Stimulated activated CD8-positive, alpha-beta memory T cell treated with anti-CD3 and anti-CD28 coated beads, Interleukin-12 subunit alpha, Interleukin-12 subunit beta, amount 100 ng/mL, for 1 hour (primary cell): ENCODE measurements around the gene CCDC141.
"Not testable (repeated sequence)": the region's sequence is repeated elsewhere in the genome, so short reads cannot be mapped to it uniquely, and the experiment has no call there.

Source experiments
- DNase-seq: peaks from one replicate; pipeline ENCODE4 v3.0.0-alpha.2; 2020; ENCODE audit warnings: low read depth

The CCDC141 gene

DNA sequence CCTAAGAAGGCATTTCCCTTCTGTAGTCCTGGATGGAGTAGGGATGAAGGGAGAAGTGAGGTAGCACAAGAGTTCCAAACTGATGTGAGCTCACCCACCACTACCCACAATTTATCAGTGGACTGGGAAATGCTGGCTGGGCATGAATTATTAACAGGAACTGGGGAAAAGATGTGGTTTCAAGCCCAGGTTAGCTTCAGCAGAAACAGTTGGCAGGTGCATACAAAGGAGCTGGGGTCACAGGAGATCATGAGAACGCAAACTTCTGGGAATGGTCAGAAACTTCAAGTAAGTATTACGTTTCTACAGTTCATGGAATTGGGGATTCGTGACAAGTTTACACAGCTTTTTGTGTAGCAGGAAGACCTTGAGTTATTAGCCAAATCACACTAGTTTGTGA, 5.4 kb downstream of the CCDC141 start:
- DNase-seq, result no peak

- no peak for DNase-seq
These were observed 12.1 kb downstream of the CCDC141 start for GRCh38 chr2:179037807-179038206.

- no peak for DNase-seq
These were observed 13.5 kb downstream of the CCDC141 start for GRCh38 chr2:179036353-179036905.

DNA sequence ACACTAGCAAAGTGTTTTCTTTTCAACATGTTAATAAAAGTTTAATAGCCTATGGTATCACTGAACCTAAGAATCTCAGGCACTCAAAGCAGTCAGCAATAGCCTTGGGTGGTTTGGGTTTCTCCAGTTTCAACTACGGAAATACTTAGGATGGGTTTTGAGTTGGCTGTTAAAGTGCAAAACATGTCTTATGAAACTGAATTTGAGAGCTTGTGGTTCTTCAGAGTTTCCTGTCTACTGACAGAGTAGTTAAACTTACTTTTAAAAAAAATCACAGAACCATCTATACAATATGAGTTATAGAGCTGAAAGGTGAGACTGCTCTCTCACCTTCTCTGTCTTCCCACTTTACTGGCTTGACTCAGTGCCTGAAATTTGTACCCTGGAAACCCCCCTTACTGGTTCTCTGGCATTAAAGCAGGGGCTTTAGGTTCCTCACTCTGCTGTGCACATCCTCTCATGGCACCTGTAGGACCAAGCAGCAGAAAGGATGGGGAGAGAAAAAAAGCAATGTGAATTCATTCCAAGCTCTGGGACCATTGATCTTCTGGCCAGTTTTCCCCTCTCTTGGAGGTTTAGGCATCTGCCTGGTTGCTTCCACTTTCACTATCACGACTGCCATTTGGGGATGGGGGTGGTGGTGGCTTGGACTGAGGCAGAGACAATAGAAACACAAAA, 18.1 kb downstream of the CCDC141 start:
- DNase-seq, result no peak

GRCh38 chr2:179024445-179024844, 25.5 kb downstream of the CCDC141 start:
- DNase-seq, result no peak

- no peak for DNase-seq
These were observed 27.3 kb downstream of the CCDC141 start for GRCh38 chr2:179022685-179023084.

DNA sequence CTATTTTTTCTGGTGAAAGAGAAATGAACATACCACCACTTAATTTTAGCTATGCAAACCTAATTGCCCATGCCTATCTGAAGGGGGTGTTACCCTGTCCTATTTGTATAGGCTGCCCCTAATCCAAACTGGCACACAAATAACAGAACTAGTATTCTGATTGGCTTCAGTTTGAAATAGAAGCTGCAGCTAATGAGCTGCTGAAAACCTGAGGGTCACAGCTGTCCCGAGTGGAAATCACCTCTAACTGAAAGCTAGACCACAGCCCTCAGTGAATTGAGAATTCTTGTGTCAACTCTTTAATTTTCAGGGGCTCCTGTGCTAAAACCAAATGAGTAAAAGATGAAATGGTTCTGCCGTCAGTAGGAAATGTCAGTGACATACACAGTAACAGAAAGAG, 28.7 kb downstream of the CCDC141 start:
- DNase-seq, result no peak

DNA sequence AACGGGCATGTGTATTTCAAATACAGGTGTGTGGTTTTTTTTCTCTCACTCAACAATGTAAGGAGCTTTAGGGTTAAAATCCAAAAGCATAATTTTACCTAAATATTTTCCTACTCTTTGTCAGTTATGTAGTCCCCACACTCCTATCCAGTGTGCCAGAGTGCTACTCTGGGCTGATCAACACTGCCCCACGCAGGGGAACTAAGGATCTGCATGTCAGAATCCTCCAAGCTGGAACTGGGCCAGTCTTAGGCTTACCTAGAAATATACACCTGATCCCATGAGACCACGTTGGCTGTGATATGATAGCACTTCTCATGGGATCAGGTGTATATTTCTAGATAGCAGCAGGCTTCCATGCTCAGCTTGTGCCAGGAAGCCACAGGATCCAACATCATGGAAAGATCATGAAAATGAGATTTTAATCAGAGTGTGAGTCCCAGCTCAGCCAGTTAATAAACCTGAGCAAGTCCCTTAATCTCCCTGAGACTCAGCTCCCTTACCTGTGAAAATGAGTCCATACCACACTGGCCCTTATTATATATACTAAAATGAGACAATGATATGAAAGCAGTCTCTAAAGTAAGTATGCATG, 29.7 kb downstream of the CCDC141 start:
- no peak for DNase-seq

DNA sequence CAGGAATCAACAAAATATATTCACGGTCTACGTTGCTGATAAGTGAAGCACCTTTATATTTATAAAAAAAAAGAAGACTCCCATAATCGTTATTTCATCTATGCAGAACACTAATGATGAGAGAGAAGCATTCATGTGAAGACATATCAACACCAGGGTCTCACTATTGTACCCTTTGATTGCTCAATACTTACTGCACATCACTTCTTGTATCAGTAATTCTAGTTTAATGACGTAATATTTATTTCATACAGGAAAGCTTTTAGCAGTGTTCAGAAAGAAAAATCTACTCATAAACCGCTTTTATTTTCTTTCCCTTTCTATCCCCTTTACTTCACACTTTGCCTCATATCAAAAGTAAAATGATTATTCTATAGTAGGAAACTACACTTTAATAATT, 30.7 kb downstream of the CCDC141 start:
- no peak for DNase-seq

GRCh38 chr2:179017773-179018357, 32.1 kb downstream of the CCDC141 start:
- no peak for DNase-seq

DNA sequence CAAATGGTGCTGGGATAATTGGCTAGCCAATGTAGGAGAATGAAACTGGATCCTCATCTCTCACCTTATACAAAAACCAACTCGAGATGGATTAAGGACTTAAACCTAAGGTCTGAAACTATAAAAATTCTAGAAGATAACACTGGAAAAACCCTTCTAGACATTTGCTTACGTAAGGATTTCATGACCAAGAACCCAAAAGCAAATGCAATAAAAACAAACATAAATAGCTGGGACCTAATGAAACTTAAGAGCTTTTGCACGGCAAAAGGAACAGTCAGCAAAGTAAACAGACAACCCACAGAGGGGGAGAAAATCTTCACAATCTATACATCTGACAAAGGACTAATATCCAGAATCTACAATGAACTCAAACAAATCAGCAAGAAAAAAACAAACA, 35.7 kb downstream of the CCDC141 start:
- DNase-seq, result not testable (repeated sequence)

- no peak for DNase-seq
These were observed 44.0 kb downstream of the CCDC141 start for GRCh38 chr2:179005976-179006375.

DNA sequence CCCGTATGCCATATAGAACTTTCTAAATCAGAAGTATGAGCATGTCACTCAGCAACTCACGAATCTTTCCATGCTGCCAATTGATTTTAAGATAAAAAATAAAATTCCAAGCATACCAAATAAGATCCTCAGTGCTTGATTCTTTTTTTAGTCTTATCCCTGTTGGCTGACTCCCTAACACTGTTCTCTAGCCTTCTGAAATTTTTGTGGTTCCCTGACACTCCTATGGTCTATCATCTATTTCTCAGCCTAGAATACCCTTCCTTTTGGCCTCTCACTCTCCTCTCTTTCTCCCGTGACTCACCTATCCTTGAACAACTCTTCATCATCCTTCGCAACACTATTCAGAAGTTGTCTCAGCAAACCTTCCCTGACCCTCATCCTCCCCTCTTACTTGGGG, 50.5 kb downstream of the CCDC141 start:
- DNase-seq, result no peak

GRCh38 chr2:178998539-178998938, 51.4 kb downstream of the CCDC141 start:
- DNase-seq, result no peak

DNA sequence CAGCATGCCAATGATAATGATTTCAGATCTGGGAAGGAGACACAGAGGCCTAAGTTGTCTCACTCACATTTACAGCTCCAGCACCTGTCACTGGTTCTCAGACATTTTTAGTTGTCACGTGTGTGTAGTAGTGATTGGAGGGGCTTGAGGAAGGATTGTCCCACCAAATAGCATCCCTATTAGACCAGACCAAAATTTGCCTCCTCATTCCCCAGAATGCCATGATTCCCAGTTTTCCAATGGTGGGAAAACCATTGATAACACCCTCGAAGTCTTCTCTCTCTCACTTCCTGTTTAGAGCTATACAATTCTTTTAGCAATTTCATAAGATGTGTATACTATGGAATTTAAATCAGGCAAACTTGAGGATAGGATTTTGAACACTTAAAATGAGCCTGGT, 52.5 kb downstream of the CCDC141 start:
- DNase-seq, result no peak

DNA sequence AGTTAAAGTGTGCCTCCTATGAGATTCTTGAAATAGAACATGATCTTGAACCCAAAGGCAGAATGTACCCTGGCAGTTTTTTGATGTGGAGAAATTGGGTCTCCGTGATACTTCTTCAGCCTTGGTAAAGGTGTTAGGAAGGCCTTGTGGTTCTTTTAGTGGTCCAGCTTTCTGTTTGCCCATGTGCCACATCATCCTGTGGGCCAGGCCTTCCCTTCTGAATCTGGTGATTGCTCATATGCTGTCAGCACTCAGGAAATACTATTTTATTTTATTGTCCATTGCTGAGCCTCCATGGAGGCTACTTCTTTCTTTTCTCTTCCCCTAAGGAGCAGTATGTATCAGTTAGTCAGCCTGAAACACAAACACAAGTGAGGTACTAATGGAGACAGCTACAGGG, 52.9 kb downstream of the CCDC141 start:
- no peak for DNase-seq

DNA sequence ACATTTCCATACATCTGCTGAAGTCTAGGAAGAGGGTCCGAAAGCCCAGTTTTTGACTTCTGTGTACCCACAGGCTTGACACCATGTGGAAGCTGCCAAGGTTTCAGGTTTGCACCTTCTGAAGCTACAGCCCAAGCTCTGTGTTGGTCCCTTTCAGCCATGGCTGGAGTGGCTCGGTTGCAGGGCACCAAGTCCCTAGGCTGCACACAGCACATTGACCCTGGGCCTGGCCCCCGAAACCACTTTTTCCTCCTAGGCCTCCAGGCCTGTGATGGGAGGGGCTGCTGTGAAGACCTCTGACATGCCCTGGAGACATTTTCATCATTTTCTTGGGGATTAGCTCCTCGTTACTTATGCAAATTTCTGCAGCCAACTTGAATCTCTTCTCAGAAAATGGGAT, 55.7 kb downstream of the CCDC141 start:
- DNase-seq, result no peak

DNA sequence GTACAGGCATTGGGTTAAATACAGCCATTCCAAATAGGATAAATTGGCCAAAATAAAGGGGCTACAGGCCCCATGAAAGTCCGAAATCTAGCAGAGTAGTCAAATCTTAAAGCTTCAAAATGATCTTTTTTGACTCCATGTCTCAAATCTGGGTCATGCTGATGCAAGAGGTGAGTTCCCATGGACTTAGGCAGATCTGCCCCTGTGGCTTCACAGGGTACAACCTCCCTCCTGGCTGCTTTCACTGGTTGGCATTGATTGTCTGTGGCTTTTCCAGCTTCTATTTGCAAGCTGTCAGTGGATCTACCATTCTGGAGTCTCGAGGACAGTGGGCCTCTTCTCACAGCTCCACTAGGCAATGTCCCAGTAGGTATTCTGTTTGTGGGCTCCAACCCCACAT, 56.1 kb downstream of the CCDC141 start:
- no peak for DNase-seq

- DNase-seq, result not testable (repeated sequence)
These were observed 57.2 kb downstream of the CCDC141 start for GRCh38 chr2:178992719-178993118.

- DNase-seq, result no peak
These were observed 59.2 kb downstream of the CCDC141 start for GRCh38 chr2:178990533-178991241.

- not testable (repeated sequence) for DNase-seq
These were observed 60.5 kb downstream of the CCDC141 start for GRCh38 chr2:178989424-178989823.

GRCh38 chr2:178982652-178983051, 67.3 kb downstream of the CCDC141 start:
- DNase-seq, result not testable (repeated sequence)

DNA sequence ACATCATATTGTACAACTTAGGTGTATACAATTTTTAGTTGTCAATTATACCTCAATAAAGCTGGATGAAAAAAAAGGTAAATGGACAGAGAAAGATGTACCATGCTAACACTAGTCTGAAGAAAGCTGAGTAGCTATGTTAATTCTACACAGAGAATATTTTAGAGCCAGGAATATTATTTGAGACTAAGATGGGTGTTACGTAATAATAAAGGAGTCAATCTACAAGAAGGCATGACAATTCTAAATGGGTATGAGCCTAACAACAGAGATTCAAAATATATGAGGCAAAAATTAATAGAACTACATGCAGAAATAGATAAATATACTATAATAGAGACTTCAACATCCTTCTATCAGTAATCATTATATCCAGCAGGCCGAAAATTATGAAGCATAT, 69.1 kb downstream of the CCDC141 start:
- no peak for DNase-seq
